Measurements from ENCODE around the gene SLC5A10.

Gene SLC5A10

GRCh38 chr17:18947866-18948265, 4.1 kb upstream of the SLC5A10 start:
- Histone ChIP-seq H3K27ac (no peak overlapping the region), H3K27me3 (peaks cover 0 to 42% of the 10 kb centered on the region in 2 donors), H3K9me3 (no peaks in the 10 kb centered on the region), H3K4me3 (no peak overlapping the region), H3K4me1 (no peaks in the 10 kb centered on the region), H3K36me3 (no peaks in the 10 kb centered on the region)
- TF ChIP-seq, protein P1, sequence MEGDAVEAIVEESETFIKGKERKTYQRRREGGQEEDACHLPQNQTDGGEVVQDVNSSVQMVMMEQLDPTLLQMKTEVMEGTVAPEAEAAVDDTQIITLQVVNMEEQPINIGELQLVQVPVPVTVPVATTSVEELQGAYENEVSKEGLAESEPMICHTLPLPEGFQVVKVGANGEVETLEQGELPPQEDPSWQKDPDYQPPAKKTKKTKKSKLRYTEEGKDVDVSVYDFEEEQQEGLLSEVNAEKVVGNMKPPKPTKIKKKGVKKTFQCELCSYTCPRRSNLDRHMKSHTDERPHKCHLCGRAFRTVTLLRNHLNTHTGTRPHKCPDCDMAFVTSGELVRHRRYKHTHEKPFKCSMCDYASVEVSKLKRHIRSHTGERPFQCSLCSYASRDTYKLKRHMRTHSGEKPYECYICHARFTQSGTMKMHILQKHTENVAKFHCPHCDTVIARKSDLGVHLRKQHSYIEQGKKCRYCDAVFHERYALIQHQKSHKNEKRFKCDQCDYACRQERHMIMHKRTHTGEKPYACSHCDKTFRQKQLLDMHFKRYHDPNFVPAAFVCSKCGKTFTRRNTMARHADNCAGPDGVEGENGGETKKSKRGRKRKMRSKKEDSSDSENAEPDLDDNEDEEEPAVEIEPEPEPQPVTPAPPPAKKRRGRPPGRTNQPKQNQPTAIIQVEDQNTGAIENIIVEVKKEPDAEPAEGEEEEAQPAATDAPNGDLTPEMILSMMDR (IDR thresholded peaks at IDR 0.05): no peak
- no peak for DNase-seq
- intact Hi-C loops (cut with DNase I; ENCODE audit: low total_unique reads): no loop called here

- DNase-seq: no peak
- TF ChIP-seq, protein P1 (IDR thresholded peaks at IDR 0.05): no peak
- H3K27ac ChIP-seq: no peak overlapping the region
These were observed 3.4 kb upstream of the SLC5A10 start for GRCh38 chr17:18948476-18949006.

DNA sequence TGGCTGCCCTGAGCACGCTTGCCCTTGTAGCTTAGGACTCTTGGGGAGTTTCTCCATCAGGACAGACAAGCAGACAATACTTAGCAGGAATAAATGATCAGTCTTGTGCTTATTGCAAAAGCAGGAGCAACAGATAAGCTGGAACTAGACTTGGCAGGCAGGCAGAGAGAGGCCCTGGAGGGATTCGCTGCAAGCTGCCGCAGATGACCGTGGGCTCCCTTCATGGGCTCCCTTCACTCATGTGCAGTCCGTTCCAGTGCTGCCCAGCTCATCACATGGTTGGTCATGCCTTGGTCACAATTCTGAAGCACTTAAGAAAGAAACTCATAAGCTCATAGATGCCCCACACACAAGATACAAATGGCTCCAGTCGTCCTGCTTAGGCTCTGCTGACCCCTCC, 2.4 kb upstream of the SLC5A10 start:
- Histone ChIP-seq H3K4me3 (no peak overlapping the region), H3K27ac (no peak overlapping the region), H3K9me3 (no peaks in the 10 kb centered on the region), H3K4me1 (no peaks in the 10 kb centered on the region), H3K27me3 (peaks cover 0 to 42% of the 10 kb centered on the region in 2 donors), H3K36me3 (no peaks in the 10 kb centered on the region)
- no peak for DNase-seq
- TF ChIP-seq, protein P1 (IDR thresholded peaks at IDR 0.05): no peak
- intact Hi-C loops (cut with DNase I; ENCODE audit: low total_unique reads): no loop called here

More at GRCh38 chr17:18948476-18949006, 3.4 kb upstream of the SLC5A10 start:
- intact Hi-C loops (cut with DNase I; ENCODE audit: low total_unique reads): no loop called here
- no peaks in the 10 kb centered on the region for H3K4me1 ChIP-seq
- no peak overlapping the region for H3K4me3 ChIP-seq
- H3K36me3 ChIP-seq: no peaks in the 10 kb centered on the region
- no peaks in the 10 kb centered on the region for H3K9me3 ChIP-seq
- H3K27me3 ChIP-seq: peaks cover 0 to 42% of the 10 kb centered on the region in 2 donors

DNA sequence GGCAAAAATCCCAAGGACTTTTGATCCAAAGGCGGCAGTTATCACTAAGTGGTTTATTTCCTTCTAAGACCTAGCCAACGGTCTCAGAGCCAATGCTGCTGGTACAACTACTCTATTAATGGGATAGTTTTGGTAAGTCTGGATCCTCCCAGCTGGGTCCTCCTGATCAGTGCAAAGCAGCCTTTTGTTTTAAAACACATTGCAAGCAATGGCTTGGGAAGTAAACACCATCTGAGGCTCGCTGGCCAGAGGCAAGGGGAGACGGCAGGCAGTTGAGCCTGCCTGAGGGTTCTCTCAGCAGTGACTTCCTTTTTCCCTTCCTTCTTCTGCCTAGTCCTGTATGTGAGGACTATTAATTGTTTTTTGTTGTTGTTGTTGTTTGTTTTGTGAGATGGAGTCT, 1.6 kb upstream of the SLC5A10 start:
- Histone ChIP-seq H3K27ac (no peak overlapping the region), H3K36me3 (no peaks in the 10 kb centered on the region), H3K4me1 (no peaks in the 10 kb centered on the region), H3K4me3 (no peak overlapping the region), H3K9me3 (no peaks in the 10 kb centered on the region), H3K27me3 (peaks cover 0 to 42% of the 10 kb centered on the region in 2 donors)
- TF ChIP-seq, protein P1 (IDR thresholded peaks at IDR 0.05): no peak
- no peak for DNase-seq
- intact Hi-C loops (cut with DNase I; ENCODE audit: low total_unique reads): no loop called here

- Histone ChIP-seq H3K27me3 (peaks cover 0 to 39% of the 10 kb centered on the region in 2 donors), H3K4me3 (no peak overlapping the region), H3K9me3 (no peaks in the 10 kb centered on the region), H3K36me3 (no peaks in the 10 kb centered on the region), H3K4me1 (no peaks in the 10 kb centered on the region), H3K27ac (no peak overlapping the region)
- intact Hi-C loops (cut with DNase I; ENCODE audit: low total_unique reads): no loop called here
- no peak for DNase-seq
- TF ChIP-seq, protein P1 (IDR thresholded peaks at IDR 0.05): no peak
These were observed 740 bp upstream of the SLC5A10 start for GRCh38 chr17:18950944-18951905.

Measured in tibial artery (tissue), 4 donors.